ENCODE results near the gene PKHD1. TPM values are rescaled to one million over a fixed set of nuclear protein-coding genes. Genes with fewer than 3 reads are reported as not detected.

Gene PKHD1
- total and polyA plus RNA-seq, 2 of the 8 experiments (the other 6 are each of a cell fraction or from before 2014, with no cell fraction given) = 0.06 to 0.09 TPM

- WGBS, 2 experiments (ENCODE audit: extremely low coverage in 1 of 2, insufficient coverage in 1 of 2, insufficient read length in 1 of 2, insufficient replicate concordance in 2 of 2, low coverage in 1 of 2, low lambda C conversion rate in 2 of 2, missing lambda C conversion rate in 1 of 2) = 100% methylated on average over 1 of the region's 1 CpG; no CpG with 5 or more reads in 1 of the 2 experiments
- Histone ChIP-seq H4K91ac (replicated peaks; ENCODE audit: insufficient read length, low read length) (no peak overlapping the region), H4K5ac (ENCODE audit: insufficient read length, low read depth, low read length) (no peak overlapping the region), H3K18ac (ENCODE audit: extremely low read depth, low read length) (no peak overlapping the region), H2BK5ac (ENCODE audit: low read depth, low read length) (no peak overlapping the region), H2BK20ac (ENCODE audit: low read length) (no peak overlapping the region), H2AK5ac (ENCODE audit: low read depth, low read length) (no peak overlapping the region), H3K23ac (ENCODE audit: insufficient read length) (no peak overlapping the region), H3K4me3 (ENCODE audit: extremely low read depth in 1 of 4, insufficient read depth in 2 of 4, low read depth in 3 of 4, low read length in 4 of 4) (no peak overlapping the region), H2BK120ac (replicated peaks; ENCODE audit: low read depth, low read length) (no peak overlapping the region), H3K9ac (replicated peaks in 1 of 4; ENCODE audit: extremely low read depth in 1 of 4, low read depth in 3 of 4, low read length in 3 of 4) (no peak overlapping the region), H3K4me2 (ENCODE audit: insufficient read depth in 1 of 2, low read depth in 2 of 2, low read length in 2 of 2) (no peak overlapping the region), H3K56ac (replicated peaks; ENCODE audit: insufficient read length, low read depth, low read length) (no peak overlapping the region), H3K36me3 (ENCODE audit: control insufficient read depth in 2 of 4, insufficient read depth in 4 of 4, low read length in 3 of 4) (no peaks in the 10 kb centered on the region), H3K4ac (replicated peaks; ENCODE audit: insufficient read length, low read depth, low read length) (no peak overlapping the region), H2BK12ac (ENCODE audit: low read depth, low read length) (no peak overlapping the region), H3K27me3 (replicated peaks in 1 of 4; ENCODE audit: control insufficient read depth in 3 of 4, extremely low read depth in 1 of 4, insufficient read depth in 3 of 4, low read length in 3 of 4) (no peaks in the 10 kb centered on the region), H2BK15ac (ENCODE audit: low read length) (no peak overlapping the region), H3K9me3 (ENCODE audit: insufficient read depth in 2 of 2, low read depth in 1 of 2, low read length in 1 of 2) (no peaks in the 10 kb centered on the region), H3K79me2 (ENCODE audit: control insufficient read depth in 1 of 2, insufficient read depth in 2 of 2, low read length in 2 of 2) (no peaks in the 10 kb centered on the region), H4K20me1 (replicated peaks in 1 of 2; ENCODE audit: control insufficient read depth in 1 of 2, insufficient read depth in 2 of 2, low read length in 2 of 2) (no peaks in the 10 kb centered on the region), H4K8ac (ENCODE audit: extremely low read depth, insufficient read depth, low read length) (no peak overlapping the region), H2AFZ (ENCODE audit: low read length) (no peak overlapping the region), H3K14ac (ENCODE audit: insufficient read length) (no peak overlapping the region), H3K79me1 (ENCODE audit: low read depth, low read length) (no peaks in the 10 kb centered on the region), H3K27ac (ENCODE audit: low read depth, low read length) (no peak overlapping the region), H3K23me2 (ENCODE audit: low read depth, low read length) (no peaks in the 10 kb centered on the region), H3K4me1 (replicated peaks in 1 of 4; ENCODE audit: control insufficient read depth in 3 of 4, insufficient read depth in 4 of 4, low read length in 3 of 4) (no peaks in the 10 kb centered on the region)
- DNase-seq (ENCODE audit: low read depth in 1 of 2, low spot score in 2 of 2) (no peak), FAIRE-seq (no peak)
- CTCF ChIA-PET (ENCODE audit: partially characterized antibody) = no interaction called here
- POLR2A ChIA-PET (ENCODE audit: partially characterized antibody) = no interaction called here
- TF ChIP-seq TBP (IDR thresholded peaks at IDR 0.05; ENCODE audit: low read depth, low read length) (no peak), SRF (IDR thresholded peaks at IDR 0.05; ENCODE audit: low read depth, low read length) (no peak), KDM4A (IDR thresholded peaks at IDR 0.05; ENCODE audit: low read depth, low read length, severe bottlenecking) (no peak), TEAD4 (IDR thresholded peaks at IDR 0.05; ENCODE audit: low read depth, low read length) (no peak), EP300 (IDR thresholded peaks at IDR 0.05; ENCODE audit: borderline replicate concordance in 1 of 2, low read depth in 2 of 2, low read length in 2 of 2) (no peak), ATF3 (IDR thresholded peaks at IDR 0.05; ENCODE audit: insufficient read depth, low read depth, low read length) (no peak), CTCF (IDR thresholded peaks at IDR 0.05; ENCODE audit: control extremely low read depth in 1 of 3, insufficient read depth in 1 of 3, low read depth in 1 of 3, low read length in 3 of 3) (no peak), POLR2A (IDR thresholded peaks at IDR 0.05; ENCODE audit: control extremely low read depth in 1 of 2, low read depth in 2 of 2, low read length in 2 of 2) (no peak), JUN (IDR thresholded peaks at IDR 0.05; ENCODE audit: low read depth, low read length) (no peak), MAX (IDR thresholded peaks at IDR 0.05) (no peak), CEBPB (IDR thresholded peaks at IDR 0.05; ENCODE audit: low read depth, low read length) (no peak), POU5F1 (IDR thresholded peaks at IDR 0.05; ENCODE audit: low read depth, low read length) (no peak)
These were observed 513.4 kb downstream of the PKHD1 start for GRCh38 chr6:51574040-51574439.

Data from H1 (cell line).